Stimulated activated CD4-positive, alpha-beta T cell treated with anti-CD3 and anti-CD28 coated beads, TNF-alpha, amount 100 ng/mL, for 24 hours (primary cell): ENCODE data around the gene CPT2.

Source experiments
- DNase-seq, 3 experiments: peaks; one replicate each; pipeline ENCODE4 v3.0.0-alpha.2; 2020; ENCODE audit warnings: low read depth in 3 of 3

Gene CPT2

GRCh38 chr1:53196485-53197290 lies at the start of gene CPT2:
CPT2 (plus strand) TSS chr1:53196824; CDS start chr1:53196944, 120 bp downstream.
- DNase-seq, result peak; percentile 79 to 92 (median 82)

GRCh38 chr1:53147174-53147573 lies 49.5 kb upstream of the CPT2 start:
- no peak for DNase-seq

DNA sequence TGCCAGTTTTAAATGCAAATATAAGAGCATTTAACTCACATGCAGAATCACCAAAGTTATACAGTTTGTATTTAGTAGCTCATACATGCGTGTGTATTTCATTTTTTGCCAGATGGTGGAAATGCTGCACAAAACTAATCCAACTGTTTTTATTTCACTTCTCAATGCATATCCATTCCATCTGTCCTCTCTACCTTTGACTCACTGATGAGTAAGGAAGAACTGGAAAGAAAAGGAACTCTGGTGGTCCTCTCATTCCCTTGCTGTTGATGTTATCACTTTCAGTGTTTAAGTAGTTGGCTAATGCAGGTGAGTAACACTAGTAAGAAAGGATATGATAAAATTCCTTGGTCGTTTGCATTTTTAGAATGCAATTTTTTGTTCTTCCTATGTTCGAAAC lies 48.5 kb upstream of the CPT2 start:
- DNase-seq, result no peak

DNA sequence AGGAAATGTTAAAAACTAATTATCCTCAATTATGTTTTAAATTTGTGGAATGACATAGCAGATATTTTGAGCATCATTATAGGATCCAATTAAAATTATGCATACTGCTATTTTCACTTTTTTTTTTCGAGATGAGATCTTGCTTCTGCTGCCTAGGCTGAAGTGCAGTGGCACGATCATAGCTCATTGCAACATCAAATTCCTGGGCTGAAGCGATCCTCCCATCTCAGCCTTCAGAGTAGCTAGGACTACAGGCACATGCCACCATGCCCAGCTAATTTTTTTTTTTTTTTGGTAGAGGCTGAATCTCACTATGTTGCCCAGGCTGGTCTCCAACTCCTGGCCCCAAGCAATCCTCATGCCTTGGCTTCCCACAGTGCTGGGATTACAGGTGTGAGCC lies 42.9 kb upstream of the CPT2 start:
- DNase-seq, result no peak

GRCh38 chr1:53154859-53155438 lies 41.7 kb upstream of the CPT2 start:
- DNase-seq, result no peak

DNA sequence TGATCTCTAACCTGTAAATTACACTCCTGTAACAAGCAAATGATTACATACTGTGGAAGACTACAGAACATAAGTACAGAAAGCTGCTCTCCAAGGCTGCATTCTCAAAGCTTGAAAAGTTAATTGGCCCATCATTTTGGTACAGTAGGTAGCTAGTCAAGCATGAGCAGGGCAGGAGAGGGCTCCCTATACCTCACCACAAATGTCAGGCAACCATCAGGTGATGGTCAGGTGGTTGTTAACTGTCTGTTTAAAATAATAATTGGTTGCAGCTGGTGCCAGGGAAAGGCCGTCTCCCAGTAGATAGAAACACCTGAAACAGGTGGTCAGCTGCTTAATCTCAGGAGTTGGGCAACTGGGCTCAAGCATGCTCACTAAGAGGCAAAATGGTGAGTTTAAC lies 41.1 kb upstream of the CPT2 start:
- DNase-seq, result no peak

DNA sequence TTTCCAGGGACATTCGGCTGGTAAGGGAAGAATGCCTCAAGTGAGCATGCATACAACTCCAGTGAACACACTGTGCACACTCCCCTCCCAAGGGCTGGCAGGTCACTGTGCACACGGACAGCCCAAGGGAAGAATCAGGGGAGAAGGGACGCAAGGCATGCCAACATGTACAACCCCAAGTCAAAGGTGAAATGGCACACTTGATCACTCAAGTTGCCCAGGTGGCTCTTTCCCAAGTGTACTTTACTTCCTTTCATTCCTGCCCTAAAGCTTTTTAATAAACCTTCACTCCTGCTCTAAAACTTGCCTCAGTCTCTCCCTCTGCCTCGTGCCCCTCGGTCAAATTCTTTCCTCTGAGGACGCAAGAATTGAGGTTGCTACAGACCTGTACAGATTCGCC lies 40.7 kb upstream of the CPT2 start:
- no peak for DNase-seq

DNA sequence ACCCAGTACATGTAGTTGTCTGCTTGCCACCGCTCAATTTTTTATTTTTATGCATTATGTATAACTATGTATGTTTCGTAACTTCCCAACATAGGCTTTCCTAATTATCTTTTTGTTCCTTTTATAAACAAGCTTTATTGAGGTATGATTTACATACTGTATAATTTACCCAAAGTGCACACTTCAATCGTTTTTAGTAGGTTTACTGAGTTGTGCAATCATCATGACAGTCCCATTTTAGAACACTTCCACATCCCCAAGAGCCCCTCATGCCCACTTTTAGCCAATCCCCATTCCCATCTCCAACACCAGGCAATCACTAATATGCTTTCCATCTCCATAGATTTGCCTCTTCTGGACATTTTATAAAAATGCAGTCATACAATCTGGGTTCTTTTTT lies 39.8 kb upstream of the CPT2 start:
- DNase-seq, result no peak

- DNase-seq, result no peak
Measured at GRCh38 chr1:53158900-53159299, 37.7 kb upstream of the CPT2 start.

GRCh38 chr1:53160924-53161378 lies 35.7 kb upstream of the CPT2 start:
- no peak for DNase-seq

DNA sequence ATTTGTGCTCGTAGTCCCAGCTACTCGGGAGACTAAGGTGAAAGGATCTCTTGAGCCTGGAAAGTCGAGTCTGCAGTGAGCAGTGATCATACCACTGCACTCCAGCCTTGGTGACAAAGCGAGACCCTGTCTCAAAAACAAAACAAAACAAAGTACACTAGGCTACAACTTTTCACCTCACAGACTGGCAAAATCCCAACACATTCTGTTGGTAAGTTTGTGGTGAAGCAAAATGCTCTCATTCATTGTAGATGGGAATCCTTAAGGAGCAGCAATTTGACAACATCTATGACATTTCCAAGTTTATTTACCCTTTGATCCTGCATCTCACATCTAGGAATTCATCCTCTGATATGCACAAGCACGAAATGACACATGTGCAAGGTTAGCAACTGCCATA lies 34.0 kb upstream of the CPT2 start:
- DNase-seq, result no peak

- DNase-seq, result no peak
Measured at GRCh38 chr1:53163291-53163768, 33.3 kb upstream of the CPT2 start.

DNA sequence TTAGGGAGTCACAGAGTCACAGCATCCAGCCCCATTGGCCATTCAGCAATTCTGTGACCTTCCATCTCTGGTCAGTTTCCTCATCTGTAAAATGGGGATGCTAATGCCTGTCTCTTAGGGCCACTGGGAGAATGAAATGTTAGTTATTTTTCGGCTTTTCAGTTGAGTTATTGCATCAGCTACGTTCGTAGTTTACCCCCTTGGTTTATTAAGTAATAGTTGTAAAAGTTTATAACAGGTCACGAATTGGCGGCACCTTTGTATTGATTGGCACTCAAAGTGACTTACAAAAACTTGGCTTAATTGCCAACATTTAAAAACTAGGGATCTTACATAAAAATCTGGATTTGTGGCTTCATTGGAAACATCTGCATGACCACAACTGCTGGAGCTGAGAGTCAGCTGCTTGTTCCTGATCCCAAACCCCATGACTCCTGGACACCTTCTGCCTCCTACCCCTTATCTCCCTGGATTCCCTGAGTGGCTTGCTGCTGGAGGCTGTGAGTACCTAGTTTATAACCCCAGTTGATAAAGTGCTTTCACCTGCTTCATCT lies 31.1 kb upstream of the CPT2 start:
- no peak for DNase-seq

DNA sequence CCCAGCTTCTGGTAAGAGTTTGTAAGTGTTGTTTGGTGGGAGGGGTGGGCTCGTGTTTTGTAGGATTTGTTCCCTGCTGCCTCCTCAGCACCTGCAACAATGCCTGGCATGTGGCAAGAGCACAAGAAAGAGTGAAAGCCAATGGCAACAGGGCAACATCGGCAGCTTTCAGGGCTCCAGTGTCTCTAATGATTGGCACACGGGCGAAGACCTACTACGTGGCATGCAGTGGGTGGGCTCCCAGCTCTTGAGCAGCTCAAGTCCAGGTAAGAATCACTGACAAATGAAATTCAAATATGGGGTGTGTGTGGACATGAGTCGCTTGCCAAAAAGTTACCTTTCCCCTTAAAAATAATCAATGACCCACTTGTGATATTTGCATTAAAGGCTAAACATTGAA lies 30.3 kb upstream of the CPT2 start:
- DNase-seq, result no peak

DNA sequence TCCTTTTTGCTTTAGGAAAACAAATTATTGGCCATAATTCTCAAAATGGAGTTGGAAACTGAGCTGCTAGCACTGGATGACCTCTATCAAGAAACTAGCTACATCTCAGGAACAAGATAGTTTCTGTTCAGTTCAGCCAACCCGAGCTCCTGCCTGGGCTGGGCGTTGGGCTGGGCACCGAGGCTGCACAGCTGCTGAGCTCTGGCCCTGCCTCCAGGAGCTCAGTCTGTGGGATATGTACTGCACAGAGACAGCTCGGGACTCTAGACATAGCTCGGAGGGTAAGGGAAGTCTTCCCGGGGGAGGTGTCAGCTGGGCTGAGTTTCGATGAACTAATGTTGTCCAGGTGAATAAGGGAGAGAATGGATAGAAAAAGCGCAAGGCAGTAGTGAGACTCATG lies 29.7 kb upstream of the CPT2 start:
- DNase-seq, result no peak

- DNase-seq, result no peak
Measured at GRCh38 chr1:53172426-53173128, 24.0 kb upstream of the CPT2 start.

- no peak for DNase-seq
Measured at GRCh38 chr1:53174971-53175913, 21.4 kb upstream of the CPT2 start.

- no peak for DNase-seq
Measured at GRCh38 chr1:53176452-53177208, 20.0 kb upstream of the CPT2 start.

GRCh38 chr1:53180226-53180625 lies 16.4 kb upstream of the CPT2 start:
- DNase-seq, result no peak

DNA sequence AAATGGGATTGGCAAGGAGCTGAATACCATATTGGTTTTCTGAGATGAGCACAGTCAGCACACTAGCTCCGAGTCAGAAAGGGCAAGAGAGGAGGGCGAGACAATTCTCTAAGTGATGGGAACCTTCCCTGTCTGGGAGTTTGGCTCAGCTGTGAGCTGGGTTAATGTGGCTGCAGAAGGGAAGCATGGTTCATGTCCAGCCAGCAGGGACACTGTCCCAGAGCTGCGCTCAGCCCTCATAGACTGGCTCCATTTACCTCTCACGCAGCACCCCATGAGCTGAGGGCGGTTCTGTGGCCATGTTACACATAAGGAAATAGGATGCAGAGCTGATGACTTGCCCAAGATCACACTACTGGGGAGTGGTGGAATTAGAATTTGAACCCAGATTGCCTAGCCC lies 15.7 kb upstream of the CPT2 start:
- DNase-seq, result no peak
